ENCODE results near the gene GINS2.

The GINS2 gene

GRCh38 chr16:85715169-85716021, 26.6 kb upstream of the GINS2 start:
- DNase-seq: no peak

- no peak for DNase-seq
These were observed 24.0 kb upstream of the GINS2 start for GRCh38 chr16:85712801-85713200.

DNA sequence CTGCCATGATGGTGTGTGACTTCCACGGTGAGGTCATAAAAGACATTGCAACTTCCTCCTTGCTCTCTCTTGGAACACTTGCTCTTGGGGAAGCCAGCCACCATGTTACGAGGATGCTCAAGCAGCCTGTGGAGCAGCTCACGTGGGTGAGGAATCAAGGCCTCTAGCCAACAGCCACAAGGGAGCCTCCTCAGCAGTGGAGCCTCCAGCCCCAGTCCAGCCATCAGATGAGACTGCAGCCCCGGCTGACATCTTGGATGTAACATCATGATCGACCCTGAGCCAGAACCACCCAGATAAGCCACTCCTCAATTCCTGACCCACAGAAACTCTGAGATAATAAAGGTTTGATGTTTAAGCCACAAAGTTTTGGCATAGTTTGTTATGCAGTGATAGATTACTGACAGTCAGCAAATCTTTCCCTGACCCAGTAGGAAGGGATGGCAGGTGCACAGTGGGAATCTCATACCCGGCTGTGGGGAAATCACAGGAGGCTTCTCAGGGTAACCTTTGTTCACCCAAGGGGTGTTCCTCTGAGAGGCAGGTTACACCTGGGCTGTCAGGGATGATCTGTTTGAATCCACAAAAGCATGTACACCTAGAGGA, 23.3 kb upstream of the GINS2 start:
- no peak for DNase-seq

GRCh38 chr16:85710732-85711131, 22.0 kb upstream of the GINS2 start:
- no peak for DNase-seq

DNA sequence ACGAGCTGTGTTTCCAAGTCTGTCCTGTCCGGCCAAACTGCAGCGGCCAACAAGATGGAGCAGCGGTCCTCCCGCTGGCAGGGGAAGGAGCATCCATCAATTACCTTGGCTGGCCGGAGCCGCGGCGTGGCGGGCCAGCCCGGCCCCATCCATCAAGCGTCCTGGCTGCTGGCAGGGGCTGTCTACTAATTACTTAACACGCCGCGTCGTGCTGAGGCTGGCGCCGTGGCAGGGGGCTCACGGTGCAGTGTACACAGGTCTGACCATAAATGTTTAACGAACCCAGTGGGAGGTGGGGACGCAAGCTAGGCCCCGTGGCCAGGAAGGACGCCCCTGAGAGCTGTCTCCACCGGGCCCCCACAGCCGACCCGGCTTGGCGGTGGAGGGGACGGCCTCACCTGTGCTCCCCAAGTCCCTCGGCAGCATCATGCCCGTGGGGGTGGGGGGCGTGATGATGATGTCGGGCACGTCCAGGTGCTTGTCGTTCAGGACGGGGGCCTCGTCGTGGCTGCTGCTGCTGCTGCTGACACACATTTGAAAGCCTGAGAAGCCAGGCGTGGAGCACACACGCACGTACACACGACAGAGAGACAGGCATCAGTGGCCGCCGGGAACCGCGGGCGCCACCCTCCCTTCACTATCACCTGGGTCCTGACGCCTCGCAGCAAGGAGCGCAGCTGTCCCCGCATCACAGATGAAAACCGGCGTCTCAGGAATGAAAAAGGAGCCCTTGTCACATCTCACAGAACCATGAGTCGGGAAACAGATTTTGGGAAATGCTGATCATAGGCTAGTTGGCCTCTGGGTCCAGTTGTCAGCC, 21.2 kb upstream of the GINS2 start:
- no peak for DNase-seq

DNA sequence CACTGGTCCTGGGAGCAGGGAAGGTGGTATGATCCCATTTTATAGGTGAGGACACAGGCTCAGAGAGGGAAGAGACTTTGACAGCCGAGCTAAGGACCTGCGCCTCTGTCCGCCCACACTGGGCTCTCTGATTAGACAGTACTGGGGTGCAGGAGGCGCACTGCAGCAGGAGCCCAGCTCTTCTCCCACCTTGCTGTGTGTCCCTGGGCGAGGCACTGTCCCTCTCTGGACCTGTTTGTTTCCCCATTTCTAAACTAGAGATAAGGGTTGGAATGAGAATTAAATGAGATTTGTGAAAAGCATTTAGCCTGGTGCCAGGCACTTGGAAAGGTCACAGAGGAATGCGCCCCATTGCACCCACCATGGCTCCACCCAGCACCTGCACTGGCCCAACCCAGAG, 19.6 kb upstream of the GINS2 start:
- DNase-seq: no peak

GRCh38 chr16:85707528-85708095, 18.9 kb upstream of the GINS2 start:
- DNase-seq: no peak

- DNase-seq: no peak
These were observed 17.8 kb upstream of the GINS2 start for GRCh38 chr16:85706449-85707034.

- no peak for DNase-seq
These were observed 16.4 kb upstream of the GINS2 start for GRCh38 chr16:85704900-85705846.

- DNase-seq: no peak
These were observed 15.3 kb upstream of the GINS2 start for GRCh38 chr16:85704011-85704410.

DNA sequence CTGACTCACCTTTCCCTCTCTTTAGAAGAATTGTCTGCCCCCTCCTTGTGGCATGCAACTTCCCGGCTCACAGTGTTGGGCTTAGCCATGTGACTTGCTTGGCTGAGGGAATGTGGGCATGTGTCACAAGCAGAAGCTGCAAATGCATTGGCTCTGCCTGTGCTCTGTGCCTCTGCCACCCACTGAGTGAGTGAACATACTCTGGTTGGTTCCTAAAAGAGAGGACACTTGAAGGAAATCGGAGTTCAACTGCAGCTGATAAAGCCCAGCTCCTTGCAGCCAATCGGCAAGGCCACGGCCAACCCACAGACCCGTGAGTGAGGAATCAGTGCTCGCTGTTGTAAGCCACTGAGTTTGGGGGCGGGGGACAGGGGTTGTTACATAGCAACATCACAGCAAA, 10.9 kb upstream of the GINS2 start:
- DNase-seq: no peak

- no peak for DNase-seq
These were observed 10.3 kb upstream of the GINS2 start for GRCh38 chr16:85698935-85699558.

DNA sequence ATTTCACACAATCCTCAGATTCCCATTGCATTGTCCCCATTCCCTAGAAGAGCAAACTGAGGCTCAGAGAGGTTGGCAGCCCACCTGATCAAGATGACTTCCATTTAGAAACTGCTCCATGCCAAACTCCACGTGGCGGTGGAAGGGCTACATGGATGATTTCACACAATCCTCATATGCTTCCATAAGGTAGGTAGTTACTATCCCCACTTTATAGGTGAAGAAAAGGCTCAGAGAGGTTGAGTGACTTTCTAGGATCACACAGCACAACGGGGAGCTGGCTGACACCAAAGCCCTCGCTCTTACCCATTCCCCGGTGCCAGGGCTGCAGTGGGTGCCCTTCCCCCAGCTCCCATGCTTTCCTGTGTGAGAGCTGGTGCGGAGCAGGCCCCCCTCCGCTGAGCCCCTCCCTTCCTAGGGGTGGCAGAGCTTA, 9.7 kb upstream of the GINS2 start:
- DNase-seq: no peak

- no peak for DNase-seq
These were observed 8.7 kb upstream of the GINS2 start for GRCh38 chr16:85697431-85697830.

DNA sequence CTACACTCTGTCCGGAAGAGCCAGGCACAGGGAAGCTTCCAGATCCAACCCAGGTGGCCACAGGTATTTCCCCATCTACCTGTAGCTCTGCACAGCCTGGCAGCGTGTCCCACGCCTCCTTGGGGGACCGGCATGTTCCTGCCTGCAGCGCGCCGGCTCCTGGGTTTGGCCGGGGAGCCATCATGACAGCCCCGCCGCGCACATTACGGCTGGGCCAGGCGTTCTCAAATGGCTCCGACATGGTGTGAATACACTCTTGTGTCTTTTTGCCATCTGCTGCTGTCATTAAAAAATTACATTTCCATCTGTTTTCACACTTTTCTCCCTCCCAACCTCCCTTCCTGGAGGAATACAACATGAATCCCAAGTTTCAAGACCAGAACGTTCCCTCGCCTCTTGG, 8.0 kb upstream of the GINS2 start:
- DNase-seq: no peak

- no peak for DNase-seq
These were observed 6.7 kb upstream of the GINS2 start for GRCh38 chr16:85695196-85696128.

- no peak for DNase-seq
These were observed 1.8 kb upstream of the GINS2 start for GRCh38 chr16:85690469-85691064.

GRCh38 chr16:85689950-85690320, 1.2 kb upstream of the GINS2 start:
- DNase-seq: no peak

- DNase-seq: no peak
These were observed 663 bp upstream of the GINS2 start for GRCh38 chr16:85689285-85689949.

Measured in 8988T (cell line).